ENCODE results near the gene CDS2.

CDS2 gene

GRCh38 chr20:5153612-5154542, 27.1 kb downstream of the CDS2 start:
- no peak for DNase-seq (ENCODE audit: low read depth)

GRCh38 chr20:5154543-5154925, 27.7 kb downstream of the CDS2 start:
- no peak for DNase-seq (ENCODE audit: low read depth)

GRCh38 chr20:5155404-5155803, 28.6 kb downstream of the CDS2 start:
- no peak for DNase-seq (ENCODE audit: low read depth)

- no peak for DNase-seq (ENCODE audit: low read depth)
Measured at GRCh38 chr20:5156675-5157448, 30.1 kb downstream of the CDS2 start.

GRCh38 chr20:5159928-5160327, 33.1 kb downstream of the CDS2 start:
- no peak for DNase-seq (ENCODE audit: low read depth)

- no peak for DNase-seq (ENCODE audit: low read depth)
Measured at GRCh38 chr20:5160882-5161281, 34.1 kb downstream of the CDS2 start.

- no peak for DNase-seq (ENCODE audit: low read depth)
Measured at GRCh38 chr20:5161536-5162164, 34.8 kb downstream of the CDS2 start.

- DNase-seq (ENCODE audit: low read depth) = no peak
Measured at GRCh38 chr20:5164645-5165625, 38.1 kb downstream of the CDS2 start.

GRCh38 chr20:5168651-5169396, 42.0 kb downstream of the CDS2 start:
- no peak for DNase-seq (ENCODE audit: low read depth)

- no peak for DNase-seq (ENCODE audit: low read depth)
Measured at GRCh38 chr20:5170341-5170740, 43.5 kb downstream of the CDS2 start.

GRCh38 chr20:5171064-5171789, 44.4 kb downstream of the CDS2 start:
- DNase-seq (ENCODE audit: low read depth) = no peak

GRCh38 chr20:5171790-5172164, 45.0 kb downstream of the CDS2 start:
- DNase-seq (ENCODE audit: low read depth) = no peak

- DNase-seq (ENCODE audit: low read depth) = no peak
Measured at GRCh38 chr20:5172167-5172601, 45.4 kb downstream of the CDS2 start.

- no peak for DNase-seq (ENCODE audit: low read depth)
Measured at GRCh38 chr20:5172903-5173463, 46.2 kb downstream of the CDS2 start.

- no peak for DNase-seq (ENCODE audit: low read depth)
Measured at GRCh38 chr20:5173751-5174150, 46.9 kb downstream of the CDS2 start.

- DNase-seq (ENCODE audit: low read depth) = no peak
Measured at GRCh38 chr20:5177071-5177470, 50.3 kb downstream of the CDS2 start.

- DNase-seq (ENCODE audit: low read depth) = no peak
Measured at GRCh38 chr20:5178046-5178445, 51.2 kb downstream of the CDS2 start.

GRCh38 chr20:5180421-5180820, 53.6 kb downstream of the CDS2 start:
- no peak for DNase-seq (ENCODE audit: low read depth)

GRCh38 chr20:5180933-5181332, 54.1 kb downstream of the CDS2 start:
- DNase-seq (ENCODE audit: low read depth) = no peak

- no peak for DNase-seq (ENCODE audit: low read depth)
Measured at GRCh38 chr20:5181492-5181891, 54.7 kb downstream of the CDS2 start.
